Astrocyte of the cerebellum (primary cell): ENCODE results near the gene C9orf152.

Experiments
- DNase-seq: peaks from one replicate; pipeline ENCODE4 v3.0.0-alpha.2; 2011; ENCODE audit warnings: low read depth
- H3K4me3 ChIP-seq: 2 replicates; pipeline ENCODE4 v1.5.1; 2011; ENCODE audit warnings: mild to moderate bottlenecking, low read depth, low read length, moderate library complexity
- in situ Hi-C: cut with HindIII; loops from 2 replicates; pipeline ENCODE4 v1.10.0; 2017; ENCODE audit warnings: low sequenced_read_pairs
- TF ChIP-seq, protein P1 (sequence below): IDR thresholded peaks from 2 replicates; pipeline ENCODE4 v1.5.1; 2012; ENCODE audit warnings: low read length, low read depth, moderate library complexity, mild to moderate bottlenecking; ENCODE audit errors: missing control alignments

Gene C9orf152

DNA sequence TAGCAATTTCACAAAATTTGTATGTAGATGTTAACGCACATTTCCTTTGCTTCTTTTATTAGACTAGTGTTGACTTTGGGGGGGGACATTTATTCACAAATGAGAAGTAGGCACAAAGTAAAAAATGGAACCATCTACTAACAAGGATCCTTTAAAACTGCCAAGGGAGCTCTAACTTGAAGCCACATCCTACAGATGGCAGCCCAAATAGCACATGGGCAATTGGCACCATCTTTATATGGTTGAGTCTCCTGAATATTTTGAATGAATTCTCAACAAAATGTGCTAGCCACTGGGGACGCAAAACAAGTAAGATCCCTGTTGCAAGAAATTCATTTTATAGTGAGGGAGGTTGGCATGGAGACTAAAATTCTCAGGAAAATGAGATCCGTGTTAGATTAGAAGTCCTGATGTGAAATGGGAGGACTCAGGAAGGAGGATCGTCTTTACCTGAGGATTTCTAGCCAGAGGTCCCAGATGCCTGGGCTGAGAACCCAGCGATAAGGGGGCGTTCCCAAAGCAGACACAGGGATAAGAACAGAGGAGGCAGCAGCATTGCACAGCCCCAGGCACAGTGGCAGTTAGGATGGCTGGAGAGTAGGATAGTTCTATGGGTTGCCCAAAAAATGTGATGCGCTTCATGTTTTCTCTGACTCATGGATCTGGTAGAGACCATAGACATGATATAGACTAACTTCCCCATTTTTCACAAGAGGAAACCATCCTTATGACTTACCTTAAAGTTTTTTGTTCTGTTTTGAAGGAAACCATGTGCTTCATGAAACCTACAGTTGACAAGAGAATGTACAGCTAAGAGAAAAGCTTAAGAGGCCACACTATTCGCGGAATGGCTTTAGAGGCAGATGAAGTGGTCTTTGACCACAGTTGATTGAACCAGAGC, 37.4 kb downstream of the C9orf152 start:
- in situ Hi-C loops: no loop called here
- TF ChIP-seq, protein P1, sequence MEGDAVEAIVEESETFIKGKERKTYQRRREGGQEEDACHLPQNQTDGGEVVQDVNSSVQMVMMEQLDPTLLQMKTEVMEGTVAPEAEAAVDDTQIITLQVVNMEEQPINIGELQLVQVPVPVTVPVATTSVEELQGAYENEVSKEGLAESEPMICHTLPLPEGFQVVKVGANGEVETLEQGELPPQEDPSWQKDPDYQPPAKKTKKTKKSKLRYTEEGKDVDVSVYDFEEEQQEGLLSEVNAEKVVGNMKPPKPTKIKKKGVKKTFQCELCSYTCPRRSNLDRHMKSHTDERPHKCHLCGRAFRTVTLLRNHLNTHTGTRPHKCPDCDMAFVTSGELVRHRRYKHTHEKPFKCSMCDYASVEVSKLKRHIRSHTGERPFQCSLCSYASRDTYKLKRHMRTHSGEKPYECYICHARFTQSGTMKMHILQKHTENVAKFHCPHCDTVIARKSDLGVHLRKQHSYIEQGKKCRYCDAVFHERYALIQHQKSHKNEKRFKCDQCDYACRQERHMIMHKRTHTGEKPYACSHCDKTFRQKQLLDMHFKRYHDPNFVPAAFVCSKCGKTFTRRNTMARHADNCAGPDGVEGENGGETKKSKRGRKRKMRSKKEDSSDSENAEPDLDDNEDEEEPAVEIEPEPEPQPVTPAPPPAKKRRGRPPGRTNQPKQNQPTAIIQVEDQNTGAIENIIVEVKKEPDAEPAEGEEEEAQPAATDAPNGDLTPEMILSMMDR: no peak
- no peak for DNase-seq
- no peak overlapping the region for H3K4me3 ChIP-seq

DNA sequence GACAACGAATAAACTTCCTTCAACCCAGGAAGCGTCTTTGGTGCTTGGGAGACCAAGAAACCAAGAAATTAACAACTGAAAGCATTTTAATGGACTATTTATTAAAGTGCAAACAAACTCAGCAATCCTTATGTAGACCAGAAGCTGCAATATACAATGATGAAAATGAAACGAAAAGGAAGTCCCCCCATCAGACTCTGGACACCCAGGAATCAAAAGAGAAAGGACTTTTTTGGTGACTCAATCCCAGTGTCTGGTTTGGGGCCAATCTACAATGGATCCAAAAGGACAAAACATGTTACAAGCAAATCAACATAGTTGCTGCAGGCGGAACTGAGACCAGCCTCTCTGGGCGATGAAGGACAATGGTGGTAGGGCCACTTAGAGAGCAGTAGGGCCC, 39.5 kb downstream of the C9orf152 start:
- in situ Hi-C loops: no loop called here
- no peak overlapping the region for H3K4me3 ChIP-seq
- TF ChIP-seq, protein P1: no peak
- DNase-seq: no peak

DNA sequence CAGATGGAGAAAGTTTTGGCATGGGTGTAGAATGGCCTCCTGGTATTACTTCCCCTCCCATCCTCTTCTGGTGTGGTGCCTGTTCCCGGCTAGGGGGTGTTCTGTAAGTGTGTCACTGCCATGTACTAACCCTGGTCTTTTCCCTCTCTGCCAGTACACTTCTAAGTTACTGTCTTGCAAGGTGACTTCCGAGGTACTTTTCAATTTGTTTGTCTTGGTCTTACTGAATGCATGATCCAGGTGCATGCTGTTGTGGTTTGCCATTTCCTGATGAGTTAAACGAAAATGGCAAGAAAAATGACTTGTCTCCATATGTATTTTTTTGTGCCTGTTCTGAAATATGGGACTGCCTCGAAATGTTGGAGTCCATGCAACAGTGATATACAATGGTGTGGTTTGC, 46.0 kb downstream of the C9orf152 start:
- H3K4me3 ChIP-seq: no peak overlapping the region
- in situ Hi-C loops: no loop called here
- TF ChIP-seq, protein P1: no peak
- no peak for DNase-seq

DNA sequence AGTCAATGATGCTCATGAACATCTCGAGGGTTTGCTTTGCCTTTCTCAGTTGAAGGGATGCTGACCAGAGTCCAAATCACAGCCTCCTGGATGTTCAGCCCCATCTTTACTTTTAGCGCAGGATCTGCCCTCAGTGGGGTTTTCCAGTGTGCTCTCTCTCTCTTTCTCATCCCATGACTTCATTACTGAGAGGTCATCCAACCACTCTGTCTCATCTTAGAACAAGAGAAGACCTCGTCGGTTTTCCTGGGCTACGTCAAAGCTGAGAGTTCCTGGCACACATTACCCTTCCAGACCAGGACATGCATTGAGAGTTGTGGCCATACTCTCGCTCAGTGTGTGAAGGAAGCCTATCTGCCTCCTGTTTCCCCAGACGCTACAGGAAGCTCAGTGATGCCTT, 47.3 kb downstream of the C9orf152 start:
- TF ChIP-seq, protein P1: no peak
- in situ Hi-C loops: no loop called here
- H3K4me3 ChIP-seq: no peak overlapping the region

DNA sequence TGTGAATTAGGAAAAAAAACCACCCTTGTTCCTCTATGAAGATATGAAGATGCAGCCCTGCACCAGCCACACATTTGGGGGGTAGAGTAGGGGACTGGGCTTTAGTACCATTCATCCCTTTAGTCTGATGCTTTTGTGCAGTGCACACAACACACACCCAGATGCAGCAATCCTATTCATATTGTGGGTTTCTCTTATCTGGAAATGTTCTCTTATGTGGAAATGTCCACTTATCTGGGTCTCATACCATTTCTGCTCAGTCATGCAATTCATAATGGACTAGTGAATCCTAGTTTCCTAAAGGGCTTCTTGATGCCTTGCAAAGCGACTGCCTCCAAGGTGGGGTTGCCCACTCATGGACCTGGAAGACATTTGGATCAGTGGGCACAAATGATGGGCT, 47.8 kb downstream of the C9orf152 start:
- DNase-seq: no peak
- no peak overlapping the region for H3K4me3 ChIP-seq
- in situ Hi-C loops: no loop called here
- TF ChIP-seq, protein P1: no peak

More for the DNA sequence above, 47.3 kb downstream of the C9orf152 start:
- DNase-seq: no peak

DNA sequence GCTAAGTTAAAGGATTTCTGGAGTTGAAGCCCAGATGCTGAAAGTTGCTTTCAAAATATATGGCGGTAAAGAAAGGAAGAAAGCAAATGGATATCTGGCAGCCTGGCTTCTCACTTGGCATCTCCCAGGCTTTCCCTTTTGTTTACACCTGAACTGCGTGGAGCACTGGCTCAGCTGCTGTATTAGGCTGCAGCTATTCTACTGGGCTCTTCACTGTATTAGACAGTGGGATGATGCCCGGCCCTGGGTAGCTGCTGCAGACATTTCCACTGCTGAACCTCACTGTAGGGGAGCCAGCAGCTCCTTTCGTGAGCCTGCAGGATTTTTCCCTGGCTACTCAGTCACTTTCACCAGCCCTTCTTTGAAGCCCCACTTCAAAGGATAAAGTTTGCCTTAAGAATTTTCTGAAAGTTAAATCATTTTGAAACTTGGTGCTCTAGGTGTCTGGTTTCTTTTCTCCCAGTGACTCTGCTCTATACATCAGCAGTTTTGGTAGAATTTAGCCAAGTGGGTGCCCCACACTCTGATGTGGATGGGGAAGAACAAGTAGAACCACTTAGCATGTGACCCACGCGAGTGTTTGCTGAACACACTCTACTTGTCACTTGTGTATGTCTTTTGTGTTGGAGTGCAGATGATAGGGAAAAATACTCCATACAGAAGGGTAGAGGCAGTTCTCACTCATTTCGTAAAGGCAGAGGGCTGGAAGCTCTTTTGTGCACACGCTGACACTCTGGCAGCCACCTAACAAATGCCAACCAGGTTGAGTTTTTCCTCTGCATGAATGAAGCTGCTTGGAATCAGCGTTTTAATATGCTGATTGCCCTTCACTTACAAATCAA, 49.9 kb downstream of the C9orf152 start:
- no peak overlapping the region for H3K4me3 ChIP-seq
- no peak for DNase-seq
- TF ChIP-seq, protein P1: no peak
- in situ Hi-C loops: no loop called here
